Hematopoietic multipotent progenitor cell treated with erythropoietin and hydrocortisone succinate and interleukin-3 and kit ligand, for 4 days (in vitro differentiated cells): ENCODE data around the gene ALK.

Experiments
- DNase-seq: peaks from one replicate; pipeline ENCODE4 v3.0.0-alpha.2; 2015

Gene ALK

DNA sequence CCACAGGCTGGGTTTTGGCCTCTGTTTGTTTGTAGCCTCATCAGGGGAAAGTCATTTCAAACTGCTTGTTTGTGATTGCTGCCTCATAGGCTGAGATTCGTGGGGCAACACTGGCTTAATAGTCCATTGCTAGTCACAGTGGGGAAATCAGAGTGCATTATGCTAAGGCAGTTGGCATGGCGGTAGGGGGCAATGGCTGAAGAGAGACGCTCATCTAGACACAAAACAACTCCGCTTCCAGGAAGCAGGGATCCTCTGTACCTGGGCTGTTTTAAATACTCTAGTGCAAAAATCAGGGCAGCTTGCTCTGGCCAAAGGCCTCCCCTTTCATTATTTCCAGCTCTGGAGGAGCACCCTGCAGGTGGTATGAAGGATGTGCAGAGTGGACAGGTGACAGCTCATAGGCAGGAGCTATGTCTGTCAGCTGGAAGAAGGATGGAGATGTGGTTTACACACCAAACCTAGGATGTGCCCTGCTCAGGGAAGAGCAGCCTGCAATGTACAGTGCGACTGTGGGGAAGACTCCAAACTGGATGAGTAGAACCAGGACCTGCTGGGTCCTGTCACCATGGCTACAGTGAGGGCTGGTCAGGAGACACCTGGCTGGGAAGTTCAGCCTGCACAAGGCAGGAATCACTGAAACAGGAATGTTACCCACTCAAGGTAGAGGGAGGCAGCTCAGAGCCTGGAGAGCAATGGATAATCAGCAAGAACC lies 571.9 kb downstream of the ALK start:
- no peak for DNase-seq

DNA sequence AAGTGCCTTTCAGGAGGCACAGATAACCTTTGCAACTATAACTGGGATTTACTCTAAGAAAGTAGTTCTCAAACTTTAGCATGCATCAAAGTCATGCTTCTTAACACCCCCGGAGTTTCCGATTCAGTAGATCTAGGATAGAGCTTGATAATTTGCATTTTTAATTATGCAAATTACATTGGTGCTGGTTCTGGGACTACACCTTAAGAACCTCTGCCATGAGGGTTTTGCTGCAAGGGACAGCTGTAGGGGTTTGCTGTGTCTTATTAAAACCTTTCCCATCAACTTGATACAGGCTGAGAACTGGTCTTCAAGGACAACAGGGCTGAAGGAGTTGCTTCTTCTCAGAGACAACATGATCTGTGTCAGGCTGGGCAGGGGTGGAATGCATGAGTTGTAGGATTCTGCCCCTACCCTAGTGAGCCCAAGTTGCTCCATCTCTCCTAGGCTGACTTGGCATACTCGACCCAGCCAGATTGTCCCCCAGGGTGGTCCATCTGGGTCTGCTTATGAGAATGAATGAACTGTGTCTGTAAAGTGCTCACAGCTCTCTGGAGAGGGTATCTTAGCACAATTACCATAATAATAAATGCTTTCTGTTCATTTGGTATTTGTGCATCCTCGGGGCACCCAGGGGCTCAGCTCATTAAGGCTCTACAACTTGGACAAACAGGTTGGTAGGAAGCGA lies 573.5 kb downstream of the ALK start:
- no peak for DNase-seq

DNA sequence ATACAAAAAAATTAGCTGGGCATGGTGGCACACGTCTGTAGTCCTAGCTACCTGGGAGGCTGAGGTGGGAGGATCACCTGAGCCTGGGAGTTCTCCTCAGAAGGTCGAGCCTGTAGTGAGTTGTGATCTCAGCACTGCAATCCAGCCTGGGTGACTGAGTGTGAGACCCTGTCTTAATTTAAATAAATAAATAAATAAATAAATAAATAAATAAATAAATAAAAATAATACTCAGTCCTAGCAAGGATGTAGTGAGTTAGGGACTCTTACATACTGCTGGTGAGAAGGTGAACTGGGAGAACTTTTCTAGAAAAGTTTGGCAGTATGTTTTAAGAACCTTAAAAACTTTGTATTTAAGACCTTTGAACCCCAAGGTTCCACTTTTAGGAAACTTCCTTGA lies 576.1 kb downstream of the ALK start:
- no peak for DNase-seq

DNA sequence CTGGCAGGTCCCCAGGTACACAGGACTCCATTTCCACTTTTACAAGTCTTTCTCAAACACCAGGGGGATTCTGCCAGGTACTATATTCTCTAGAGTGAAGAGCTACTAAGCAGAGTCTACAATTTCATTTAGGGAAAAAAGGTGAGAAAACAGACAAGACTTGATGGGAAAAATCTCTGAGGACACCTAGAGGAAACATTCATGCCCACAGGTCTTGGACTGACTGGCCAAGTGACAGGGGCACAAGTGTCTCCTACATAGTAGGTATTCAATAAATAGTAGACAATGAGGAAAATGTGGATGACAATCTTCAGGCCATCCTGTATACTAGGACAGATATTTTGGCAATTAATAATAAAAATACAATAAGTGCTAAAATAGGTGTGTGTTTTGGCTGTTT lies 577.6 kb downstream of the ALK start:
- peak; percentile 8 for DNase-seq

DNA sequence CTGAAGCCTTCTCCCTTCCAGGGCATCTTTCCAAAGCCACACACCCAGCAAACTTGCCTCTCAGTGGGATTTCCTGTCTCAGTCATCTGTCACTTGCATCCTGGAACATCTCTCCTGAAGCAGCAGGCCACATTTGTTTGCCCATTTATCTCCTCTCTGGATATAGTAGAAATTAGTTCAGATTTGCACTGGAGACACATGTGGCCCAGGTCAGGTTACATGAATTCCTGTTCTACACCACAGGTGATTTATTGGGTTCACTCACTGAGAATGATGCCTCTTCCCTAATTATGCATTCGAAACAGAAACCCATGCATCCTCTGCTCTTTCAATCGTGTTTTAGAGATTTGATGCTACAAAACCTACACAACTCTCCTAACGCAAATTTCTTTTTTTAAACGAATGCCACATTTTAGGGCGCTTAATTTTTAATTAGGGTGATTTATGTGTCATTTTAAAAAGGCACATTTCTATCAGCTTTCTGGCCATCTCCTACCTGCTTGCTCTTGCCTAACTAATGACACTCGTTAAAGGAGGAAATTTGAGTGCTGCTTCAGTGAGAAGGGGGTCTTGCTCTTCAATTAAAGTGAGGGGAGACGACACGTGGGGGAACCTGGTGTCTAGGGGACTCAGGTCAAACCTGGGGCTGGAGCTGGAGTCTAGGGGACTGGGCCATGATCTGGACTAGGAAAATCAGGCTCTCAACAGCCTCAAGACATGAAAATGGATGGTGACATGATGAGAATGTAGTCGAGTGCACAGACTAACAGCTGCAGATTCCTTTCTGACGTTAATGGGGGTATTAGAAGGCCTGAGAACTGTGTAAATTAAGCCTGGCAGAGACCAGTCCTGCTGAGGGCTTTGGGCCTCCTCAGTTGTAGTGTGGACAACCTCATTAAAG lies 584.8 kb downstream of the ALK start:
- DNase-seq: no peak

DNA sequence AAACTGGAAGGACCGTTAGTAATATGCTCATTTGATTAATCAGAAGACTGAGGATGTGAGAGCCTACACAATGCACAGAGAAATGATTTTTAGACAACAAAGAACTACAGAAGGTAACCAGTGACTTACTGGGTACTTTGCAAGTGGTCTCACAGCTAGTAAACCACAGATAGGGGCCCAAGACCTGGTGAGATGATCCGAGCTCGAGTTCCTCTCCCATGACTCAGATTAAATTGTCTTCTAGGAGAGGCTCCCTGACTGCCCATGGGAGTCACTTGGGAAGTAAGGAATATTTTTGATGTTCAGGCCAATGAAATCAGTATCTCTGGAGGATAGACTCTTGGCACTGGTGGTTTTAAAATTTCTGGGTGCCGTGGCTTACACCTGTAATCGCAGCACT lies 586.0 kb downstream of the ALK start:
- DNase-seq: no peak

DNA sequence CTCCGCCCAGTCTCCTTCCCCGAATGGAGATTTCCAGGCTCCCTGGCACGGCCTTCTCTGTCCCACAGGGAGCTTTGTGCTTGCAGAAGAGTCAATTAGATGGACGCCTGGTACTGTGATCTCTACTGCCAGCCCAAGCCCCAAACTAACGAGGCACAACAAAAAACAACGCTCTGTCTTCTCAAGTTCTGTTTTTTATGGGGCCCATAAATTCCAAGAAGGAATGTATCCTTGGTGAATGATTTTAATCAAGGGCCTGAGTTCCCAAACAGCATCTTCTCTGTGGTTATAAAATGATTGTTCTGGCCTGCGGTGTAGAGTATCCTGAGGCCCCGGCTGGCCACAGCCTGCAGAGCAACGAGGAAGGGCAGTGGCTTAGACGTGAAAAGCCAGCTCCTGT lies 586.7 kb downstream of the ALK start:
- DNase-seq: no peak

DNA sequence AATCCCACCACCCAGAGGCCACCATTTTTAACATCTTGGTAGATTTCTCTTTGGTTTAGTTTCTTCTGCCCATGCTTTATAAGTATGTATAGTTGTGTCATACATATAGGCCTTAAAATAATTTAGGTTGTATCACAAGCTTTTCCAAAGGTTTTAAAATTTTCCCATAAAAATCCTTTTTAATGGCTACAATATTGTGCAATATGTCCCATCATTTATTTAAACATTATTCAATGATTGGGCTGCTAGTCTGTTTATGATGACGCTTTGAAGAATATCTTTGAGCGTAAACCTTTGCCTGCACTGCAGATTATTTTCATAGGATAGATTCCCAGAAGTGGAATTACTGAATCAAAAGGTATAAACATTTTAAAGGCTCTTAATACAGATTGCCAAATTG lies 588.8 kb downstream of the ALK start:
- no peak for DNase-seq

DNA sequence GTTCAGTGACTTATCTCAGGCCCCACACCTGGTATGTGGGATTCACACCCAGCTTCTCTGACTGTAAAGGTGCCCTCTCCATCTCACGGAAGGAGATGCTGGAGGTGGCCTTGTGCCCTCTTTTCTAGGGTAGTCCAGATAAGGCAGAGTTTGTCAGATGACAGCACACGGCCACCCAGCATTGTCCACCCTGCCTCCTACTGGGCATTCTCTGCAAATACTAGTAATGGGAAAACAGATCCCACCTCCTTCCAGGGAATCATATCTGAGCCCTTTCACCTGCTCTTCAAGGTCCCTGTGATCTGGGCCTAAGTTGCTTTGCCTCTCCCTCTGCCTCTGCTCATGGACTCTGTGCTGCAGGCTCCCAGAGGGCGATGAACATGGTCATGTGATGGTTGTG lies 591.5 kb downstream of the ALK start:
- peak; percentile 9 for DNase-seq

DNA sequence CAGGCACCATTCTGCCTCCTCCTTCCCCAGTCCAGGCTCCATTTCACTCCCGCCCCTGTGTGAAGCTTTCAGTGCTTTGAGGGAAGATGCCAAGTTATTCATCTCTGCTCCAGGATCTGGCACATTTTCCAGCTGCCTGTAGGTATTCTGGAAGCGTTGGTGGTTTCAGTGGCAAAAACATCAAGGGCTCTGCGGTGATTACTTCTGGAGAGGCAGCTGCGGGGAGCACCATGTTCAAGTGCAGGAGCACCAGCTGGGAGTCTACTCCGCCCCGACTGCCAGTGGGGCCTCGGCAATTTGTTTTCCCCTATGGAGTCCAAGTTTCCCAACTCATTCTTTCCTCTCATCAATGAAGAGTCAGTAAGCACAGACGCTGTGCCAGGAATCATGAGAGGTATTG lies 594.5 kb downstream of the ALK start:
- DNase-seq: no peak

DNA sequence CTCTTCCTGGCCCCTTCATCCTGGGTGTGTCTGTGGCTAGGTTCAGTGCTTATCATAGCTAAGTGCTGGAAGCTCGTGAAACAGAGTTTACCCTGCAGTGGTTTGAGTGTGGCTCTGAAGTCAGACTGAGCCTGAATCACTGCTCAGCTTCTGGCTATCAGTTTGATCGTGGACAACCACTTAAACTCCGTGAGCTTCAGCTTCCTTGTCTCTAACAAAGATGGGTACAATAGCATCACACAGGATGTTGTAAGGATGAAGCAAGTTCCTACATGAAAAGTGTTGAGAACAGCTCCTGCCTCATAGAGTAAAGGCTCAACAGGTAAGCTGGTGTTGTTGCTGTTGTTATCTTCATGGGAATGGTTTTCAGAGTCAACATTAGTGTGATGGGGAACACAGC lies 595.8 kb downstream of the ALK start:
- DNase-seq: peak; percentile 21

DNA sequence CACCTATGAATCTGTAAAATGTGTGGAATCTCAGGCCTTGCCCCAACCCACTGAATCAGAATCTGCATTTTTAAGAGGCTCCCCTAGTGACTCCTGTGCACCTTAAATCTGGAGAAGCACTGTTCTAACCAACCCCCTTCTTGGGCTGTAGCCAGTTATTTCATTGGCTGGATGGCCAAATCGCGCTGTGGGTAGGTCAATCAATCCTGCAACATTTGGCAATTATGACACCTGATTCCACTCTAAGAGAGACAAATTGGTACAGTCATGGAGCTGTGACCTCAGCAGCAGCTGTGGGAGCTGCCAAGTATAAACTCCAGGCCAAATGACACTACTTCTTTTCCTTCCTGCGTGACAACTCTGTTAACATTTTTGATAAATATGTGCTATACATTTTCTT lies 597.4 kb downstream of the ALK start:
- DNase-seq: no peak

DNA sequence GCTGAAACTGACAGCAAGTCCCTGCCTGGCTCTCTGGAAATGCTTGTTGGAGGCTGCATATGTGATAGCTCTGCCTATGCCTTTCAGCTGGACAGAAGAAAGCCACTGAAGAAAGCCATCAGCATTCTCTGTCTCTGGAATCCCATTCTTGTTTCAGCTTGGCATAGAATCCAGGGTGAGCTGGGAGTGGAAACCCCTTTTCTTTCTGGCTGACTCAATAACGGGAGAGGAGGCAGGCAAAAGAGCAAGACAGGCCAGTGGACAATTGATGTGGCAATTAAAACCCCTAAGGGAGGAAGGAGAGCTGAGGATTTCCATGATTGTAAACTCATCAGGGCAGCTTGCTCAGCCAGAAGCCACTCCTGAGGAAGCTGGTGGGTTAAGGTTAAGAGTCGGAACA lies 598.1 kb downstream of the ALK start:
- DNase-seq: no peak

DNA sequence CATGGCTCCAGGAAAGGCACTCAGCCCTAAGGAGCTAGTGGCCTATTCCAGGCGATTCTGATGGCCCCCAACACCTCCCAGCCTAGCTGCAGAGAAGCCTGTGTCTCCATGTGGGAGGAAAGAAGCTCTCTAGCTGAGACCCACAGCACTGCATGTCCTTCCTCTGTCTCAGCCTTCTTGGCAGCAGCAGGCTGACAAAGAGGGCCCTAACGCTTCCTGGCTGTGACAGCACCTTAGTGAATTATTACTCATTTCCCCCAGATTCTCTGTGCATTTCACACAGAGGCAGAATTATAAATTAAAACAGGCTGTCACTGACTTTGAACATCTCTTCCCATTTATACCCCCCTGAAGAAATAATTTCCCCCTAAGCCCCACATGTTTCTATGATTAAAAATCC lies 599.4 kb downstream of the ALK start:
- peak; percentile 56 for DNase-seq

DNA sequence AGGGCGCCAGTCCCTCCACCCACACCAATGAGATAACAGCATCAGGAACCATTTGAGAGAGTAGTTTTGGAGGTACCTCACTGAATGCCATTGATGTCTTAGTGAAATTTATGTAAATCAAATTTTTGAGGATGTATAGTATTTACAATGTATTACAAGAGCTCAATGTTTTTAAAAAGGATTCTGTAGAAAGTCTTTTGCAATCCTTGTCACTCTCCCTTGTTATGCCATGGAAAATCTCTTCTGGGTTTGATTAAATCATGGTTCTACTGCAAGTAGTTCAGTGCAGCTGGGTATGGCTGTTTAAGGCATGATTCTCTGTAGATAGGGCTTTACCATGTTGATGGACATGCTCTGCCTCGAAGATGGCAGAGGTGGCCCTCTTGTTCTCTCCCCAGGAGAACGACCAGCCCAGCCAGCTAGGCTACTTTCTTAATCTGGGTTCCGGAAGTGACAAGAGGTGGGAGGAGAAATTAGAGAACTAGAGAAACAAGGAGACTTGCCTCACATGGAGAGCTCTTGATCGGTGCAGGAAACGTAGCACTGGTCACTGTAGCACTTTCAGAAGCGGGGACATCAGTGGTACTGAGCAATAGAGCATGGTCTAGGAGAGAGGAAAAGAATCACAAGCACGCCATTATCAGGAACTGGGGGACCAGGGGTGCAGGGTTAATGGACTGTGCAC lies 603.4 kb downstream of the ALK start:
- peak; percentile 41 for DNase-seq

DNA sequence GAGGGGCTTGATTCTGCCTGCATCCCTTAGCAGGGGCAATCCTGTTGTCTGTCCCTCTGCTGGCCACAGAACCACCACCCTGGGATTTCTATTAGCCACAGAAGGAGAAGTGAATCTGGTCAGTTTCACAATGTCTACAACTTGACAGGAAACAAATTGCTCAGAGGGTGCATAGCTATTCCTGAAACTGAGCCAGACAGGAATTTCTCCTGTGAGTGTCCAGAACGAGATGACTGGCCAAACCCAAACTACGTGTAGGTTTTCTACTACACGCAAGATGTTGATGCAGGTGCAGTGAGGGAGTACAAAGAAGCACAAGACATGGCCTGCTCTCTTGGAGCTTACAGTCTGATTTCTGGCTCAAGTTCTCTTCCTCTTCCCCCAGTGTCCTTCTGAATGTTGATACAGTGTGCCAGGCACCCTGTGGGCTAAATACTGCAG lies 604.3 kb downstream of the ALK start:
- DNase-seq: peak; percentile 51

DNA sequence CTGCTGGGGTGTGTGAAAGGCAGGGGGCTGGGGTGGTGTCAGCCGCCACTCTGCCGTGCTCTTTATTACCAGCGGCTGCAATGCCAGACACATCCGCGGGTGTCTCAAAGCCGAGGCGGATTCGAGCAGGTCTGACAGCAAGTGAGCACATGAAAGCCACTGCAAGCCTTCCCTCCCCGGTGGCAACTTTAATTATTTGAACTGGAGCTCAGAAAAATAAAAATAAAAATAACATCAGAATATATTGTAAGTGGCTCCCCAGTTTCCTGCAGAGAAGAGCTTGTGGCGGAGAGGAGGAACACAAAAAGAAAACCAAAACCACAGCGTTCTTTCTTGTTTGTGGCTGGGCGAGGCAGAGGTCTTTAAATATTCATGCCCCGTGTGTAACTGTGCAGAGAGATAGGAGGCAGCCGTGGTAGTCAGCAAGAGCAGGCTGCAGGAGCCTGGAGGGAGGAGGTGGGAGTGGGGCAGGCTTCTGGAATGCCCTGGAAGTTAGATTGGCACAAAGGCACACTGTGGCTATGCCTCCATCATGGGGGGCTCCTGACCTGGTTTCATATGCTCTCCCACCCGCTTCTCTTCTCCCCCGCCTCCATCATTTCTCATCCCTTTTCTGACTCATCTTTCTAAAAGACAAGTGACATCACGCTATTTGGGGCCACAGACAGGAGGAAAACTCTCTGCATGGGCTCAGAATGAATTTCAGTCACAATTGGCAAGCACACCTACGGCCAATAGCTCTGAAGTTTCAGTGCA lies 606.4 kb downstream of the ALK start:
- DNase-seq: peak; percentile 86

DNA sequence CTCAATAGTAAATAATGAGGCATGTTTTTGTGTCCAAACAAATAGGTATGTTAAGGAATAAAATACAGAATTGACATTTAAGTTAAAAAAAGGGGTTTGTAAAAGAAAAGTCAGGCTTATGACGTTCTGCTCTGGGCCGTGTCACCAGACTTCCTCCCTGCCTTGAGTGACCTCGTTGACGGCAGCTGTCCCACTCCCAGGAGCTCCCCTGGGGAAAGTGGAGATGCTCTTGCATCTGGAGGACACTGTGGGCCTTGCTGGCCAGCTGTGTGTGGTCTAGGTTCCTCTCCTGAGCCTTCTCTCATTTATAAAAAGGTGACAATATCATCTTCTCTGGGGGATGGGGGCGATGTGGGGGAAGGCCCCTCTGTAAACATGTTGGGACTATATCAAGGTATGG lies 609.9 kb downstream of the ALK start:
- no peak for DNase-seq

DNA sequence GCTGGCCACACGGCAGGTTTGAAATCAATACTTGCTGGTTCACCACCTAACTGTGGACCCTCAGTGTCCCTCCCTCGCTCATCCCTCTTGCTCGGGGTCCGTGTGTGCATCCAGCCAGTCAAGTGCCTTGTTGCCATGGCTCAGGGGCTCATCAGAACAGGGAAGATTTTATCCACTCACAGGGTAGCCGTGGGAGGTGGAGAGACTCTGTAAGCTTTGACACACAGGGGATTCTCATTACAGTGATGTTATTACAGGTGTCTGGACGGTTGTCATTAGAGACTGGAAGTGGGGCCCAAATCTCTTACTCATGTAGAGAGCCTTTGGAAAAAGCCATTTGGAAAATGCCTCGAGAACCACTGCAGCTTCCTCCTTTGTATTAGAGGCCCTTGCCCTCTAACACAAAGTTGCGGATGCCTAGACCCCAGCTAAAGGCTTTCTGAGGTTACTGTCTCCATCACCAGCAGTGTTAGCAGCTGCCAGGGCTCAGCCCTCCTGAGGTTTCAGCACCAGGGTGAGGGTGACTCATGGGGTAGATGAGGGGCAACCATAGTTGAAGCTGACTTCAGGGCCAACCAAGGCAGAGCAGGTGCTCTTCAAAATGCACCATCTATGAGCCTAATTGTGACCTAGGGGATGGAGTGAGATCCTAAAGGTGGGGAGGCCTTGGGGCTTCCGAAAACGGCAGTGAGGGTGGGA lies 610.6 kb downstream of the ALK start:
- no peak for DNase-seq

DNA sequence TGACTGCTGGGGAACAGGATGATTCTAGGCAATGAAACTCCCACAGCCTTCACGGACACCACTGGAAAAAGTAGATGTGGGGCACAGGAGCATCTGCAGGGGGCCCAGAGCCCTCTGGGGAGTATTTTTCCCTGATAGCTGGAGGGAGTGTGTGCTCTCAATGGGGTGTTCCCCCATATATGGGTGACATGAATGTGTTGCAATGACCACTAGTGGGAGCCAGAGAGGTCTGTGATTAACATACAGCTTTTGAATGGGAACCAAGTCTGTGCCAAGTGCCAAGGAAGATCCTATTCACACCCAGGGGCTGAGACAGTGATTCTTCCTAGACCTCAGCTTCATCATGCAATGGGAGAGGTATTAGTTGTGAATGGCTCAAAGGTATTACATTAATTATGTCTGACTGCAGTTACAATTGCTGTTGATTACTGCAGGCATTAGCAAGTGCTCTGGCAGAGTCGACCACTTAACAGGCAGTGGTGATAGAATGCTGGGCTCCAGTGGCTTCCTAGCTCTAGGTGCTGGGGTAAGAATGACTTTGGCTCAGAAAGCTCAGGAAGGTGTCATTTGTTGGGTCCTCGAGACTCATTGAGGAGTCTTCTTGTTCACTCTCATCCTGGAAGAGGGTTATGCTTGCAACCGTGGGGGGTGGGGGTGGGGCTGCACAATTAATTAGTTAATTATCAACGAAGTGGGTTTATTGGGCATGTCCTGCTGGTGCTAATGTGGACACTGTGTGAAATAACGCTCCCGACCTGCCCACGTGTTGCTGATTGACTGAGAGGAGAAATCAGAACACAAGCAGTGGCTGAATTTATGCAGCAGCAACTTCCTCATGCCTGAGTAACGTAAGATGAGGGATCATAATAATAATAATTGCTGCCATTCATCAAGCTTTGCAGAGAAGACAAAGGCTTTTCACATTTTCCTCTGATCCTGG lies 612.0 kb downstream of the ALK start:
- DNase-seq: peak; percentile 83

DNA sequence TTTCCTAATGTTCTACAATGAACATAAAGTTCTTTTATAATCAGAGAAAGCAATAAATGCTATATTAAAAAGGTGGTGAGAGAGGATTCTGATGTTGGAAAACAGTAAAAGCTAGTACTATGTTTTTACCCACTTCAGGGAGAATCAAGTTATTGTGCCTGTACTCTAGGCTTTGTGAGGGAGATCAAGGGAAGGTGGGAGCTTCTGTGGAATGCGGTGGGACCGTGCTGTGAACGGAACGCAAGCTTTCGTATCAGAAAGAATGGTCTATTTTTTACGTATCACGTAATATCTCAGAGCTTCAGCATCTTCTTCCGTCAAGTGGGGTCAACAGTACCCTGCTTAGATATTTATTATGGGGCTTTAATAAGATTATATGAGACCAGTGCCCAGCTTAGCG lies 613.0 kb downstream of the ALK start:
- no peak for DNase-seq
